K562 (cell line): ENCODE data around the gene TEAD3. TPM values are rescaled to one million over a fixed set of nuclear protein-coding genes. Genes with fewer than 3 reads are reported as not detected.
A peak's percentile ranks its signal among the peaks of the same experiment; 100 is the strongest.

Source experiments
- BHLHE40 ChIP-seq: IDR thresholded peaks from 2 replicates; pipeline ENCODE4 v1.6.1; 2011; ENCODE audit warnings: low read length, improper control_type of control experiment
- BRF2 ChIP-seq: IDR thresholded peaks from 3 replicates; pipeline ENCODE4 v1.6.1; 2011; ENCODE audit warnings: borderline replicate concordance, mild to moderate bottlenecking; ENCODE audit not compliant: insufficient read length, insufficient read depth
- E2F4 ChIP-seq: sonication (generic); formaldehyde crosslinking; IDR thresholded peaks from 2 replicates; pipeline ENCODE4 v1.8.0; 2022; ENCODE audit warnings: mild to moderate bottlenecking, low read depth, missing genetic modification reagents
- EHMT2 ChIP-seq: fragments of 450-650 bp; IDR thresholded peaks from 2 replicates; pipeline ENCODE4 v1.6.1; 2018; ENCODE audit warnings: antibody characterized with exemption
- ETV5 ChIP-seq: sonication (generic); formaldehyde crosslinking; IDR thresholded peaks from 2 replicates; pipeline ENCODE4 v1.4.0; 2020; ENCODE audit warnings: low read depth, mild to moderate bottlenecking, missing genetic modification reagents
- GABPA ChIP-seq: fragments of 200-800 bp; sonication (Bioruptor generic); conservative IDR thresholded peaks from 2 replicates; pipeline ENCODE4 v1.6.1; 2016; ENCODE audit warnings: low read depth, missing genetic modification characterization, missing compliant biosample characterization
- HNRNPH1 ChIP-seq: fragments of 200-400 bp; formaldehyde crosslinking; optimal IDR thresholded peaks from 2 replicates; pipeline ENCODE3; 2017; ENCODE audit warnings: low read depth, mild to moderate bottlenecking, low read length, moderate library complexity
- MAFK ChIP-seq: IDR thresholded peaks from 2 replicates; pipeline ENCODE4 v1.6.1; 2011; ENCODE audit warnings: low read length, improper control_type of control experiment
- RBM34 ChIP-seq: fragments of 200-400 bp; formaldehyde crosslinking; IDR thresholded peaks from 2 replicates; pipeline ENCODE4 v1.6.1; 2018; ENCODE audit warnings: low read length, borderline replicate concordance; ENCODE audit not compliant: insufficient read depth
- TEAD4 ChIP-seq, 2 experiments: sonication (generic) in 1 of 2; formaldehyde crosslinking in 1 of 2; IDR thresholded peaks; 2 replicates each; pipeline versions ENCODE4 v1.6.1 to v1.8.0; 2012 to 2022; ENCODE audit warnings: borderline replicate concordance in 1 of 2, inconsistent platforms in 1 of 2, low read length in 1 of 2, mild to moderate bottlenecking in 1 of 2, missing genetic modification reagents in 1 of 2
- ZBTB2 ChIP-seq: fragments of 450-650 bp; IDR thresholded peaks from 2 replicates; pipeline ENCODE4 v1.6.1; 2016; ENCODE audit warnings: antibody characterized with exemption
- ZBTB49 ChIP-seq: sonication (generic); formaldehyde crosslinking; IDR thresholded peaks from 2 replicates; pipeline ENCODE4 v1.8.0; 2022; ENCODE audit warnings: missing genetic modification reagents, mild to moderate bottlenecking, borderline replicate concordance
- ZEB2 ChIP-seq: fragments of 450-650 bp; IDR thresholded peaks from 2 replicates; pipeline ENCODE4 v1.6.1; 2016
- ZHX1 ChIP-seq: fragments of 150-350 bp; conservative IDR thresholded peaks from 2 replicates; pipeline ENCODE4 v1.6.1; 2014; ENCODE audit warnings: low read length
- ZNF253 ChIP-seq: fragments of 250-450 bp; sonication (Bioruptor Pico); conservative IDR thresholded peaks from 2 replicates; pipeline ENCODE4 v1.6.1; 2021; ENCODE audit warnings: mild to moderate bottlenecking
- ZNF384 ChIP-seq: IDR thresholded peaks from 2 replicates; pipeline ENCODE4 v1.6.1; 2012; ENCODE audit warnings: low read depth, low read length, improper control_type of control experiment
- ZNF408 ChIP-seq: fragments of 250-450 bp; sonication (Bioruptor Pico); IDR thresholded peaks from 2 replicates; pipeline ENCODE4 v1.4.0; 2020; ENCODE audit warnings: low read depth, mild to moderate bottlenecking, moderate library complexity
- ZNF764 ChIP-seq: fragments of 250-450 bp; sonication (Bioruptor Pico); IDR thresholded peaks from 2 replicates; pipeline ENCODE4 v1.4.0; 2020; ENCODE audit warnings: low read depth, mild to moderate bottlenecking, moderate library complexity
- polyA plus RNA-seq, 8 experiments: library from polyadenylated mRNA; depleted of rRNA in 4 of 8; stranded (reverse) in 5 of 8; unstranded in 3 of 8; fragments of >200 nt; fragmentation: Nextera tagmentation in 2 of 8; fragmentation: Illumina TruSeq in 1 of 8; extraction: Ambion mirVana in 2 of 8; extraction: Trizol in 1 of 8; gene quantifications; 2 replicates each; pipeline versions ENCODE4 v1.2.1 to v1.2.3, GENCODE V29; 2011 to 2014; ENCODE audit warnings: inconsistent platforms in 1 of 8, missing spikeins in 1 of 8
- total RNA-seq, 7 experiments: library from RNA; depleted of rRNA in 6 of 7; stranded (reverse); fragments of >200 nt in 6 of 7; fragmentation: Illumina TruSeq in 2 of 7; extraction: Trizol in 2 of 7; gene quantifications; 2 replicates each; pipeline versions ENCODE4 v1.2.1 to v1.2.3, GENCODE V29; 2011 to 2021; ENCODE audit warnings: low replicate concordance in 1 of 7

Gene TEAD3
- total and polyA plus RNA-seq, 9 of the 15 experiments (the other 6 are each of a cell fraction or from before 2014, with no cell fraction given): 0.63 to 13.2 (median 3.3) TPM

GRCh38 chr6:35468181-35468979 lies 28.5 kb downstream of the TEAD3 start, which contains the start of gene RPL10A (continued):
- peak; percentile 80 for TF ChIP-seq GABPA (tag)
- no peak for TF ChIP-seq ZNF764 (CRISPR knock-in tag)
- no peak for TF ChIP-seq RBM34
- no peak for TF ChIP-seq ZEB2
- TF ChIP-seq TEAD4 (IDR thresholded peaks at IDR 0.05; ENCODE audit: low read length): 0 out of 2 replicates have a peak, but pooled peaks have one; percentile 50
- TF ChIP-seq TEAD4 (CRISPR knock-in tag; IDR thresholded peaks at IDR 0.05; ENCODE audit: borderline replicate concordance): 0 out of 2 replicates have a peak, but pooled peaks have one; percentile 17
- TF ChIP-seq ETV5 (CRISPR knock-in tag): peak; percentile 81
- no peak for TF ChIP-seq ZNF384
- no peak for TF ChIP-seq ZNF253 (CRISPR knock-in tag)
- TF ChIP-seq HNRNPH1: no peak
- no peak; the same call in 1 of the 2 replicates for TF ChIP-seq ZBTB49 (CRISPR knock-in tag)
- TF ChIP-seq ZHX1: peak; percentile 98
- no peak for TF ChIP-seq ZNF408 (CRISPR knock-in tag)
- peak; percentile 7; the same call in 1 of the 2 replicates for TF ChIP-seq EHMT2
- TF ChIP-seq BHLHE40: peak; percentile 13; the same call in 1 of the 2 replicates
- peak; percentile 95 for TF ChIP-seq ZBTB2
- no peak for TF ChIP-seq E2F4
- 0 out of 2 replicates have a peak, but pooled peaks have one; percentile 7 for TF ChIP-seq MAFK
- no peak for TF ChIP-seq BRF2
